NCI-H128 (cell line): Measurements from ENCODE around the gene CEP72.
"Not testable (repeated sequence)": the region's sequence is repeated elsewhere in the genome, so short reads cannot be mapped to it uniquely, and the experiment has no call there.

Experiments used
- DNase-seq: peaks from one replicate; lab custom pipeline; 2025; ENCODE audit not compliant: unreplicated experiment; lab: John Stamatoyannopoulos, UW

The CEP72 gene

GRCh38 chr5:595285-595875 lies 16.8 kb upstream of the CEP72 start:
- DNase-seq, result no peak

GRCh38 chr5:597871-598563 lies 14.1 kb upstream of the CEP72 start:
- no peak for DNase-seq

GRCh38 chr5:598564-598890 lies 13.6 kb upstream of the CEP72 start:
- DNase-seq, result no peak

- DNase-seq, result no peak
These were observed 11.1 kb upstream of the CEP72 start for GRCh38 chr5:600886-601541.

- no peak for DNase-seq
These were observed 10.2 kb upstream of the CEP72 start for GRCh38 chr5:601771-602465.

- DNase-seq, result no peak
These were observed 9.6 kb upstream of the CEP72 start for GRCh38 chr5:602466-603035.

- no peak for DNase-seq
These were observed 8.8 kb upstream of the CEP72 start for GRCh38 chr5:603081-603998.

- no peak for DNase-seq
These were observed 7.7 kb upstream of the CEP72 start for GRCh38 chr5:604391-604831.

GRCh38 chr5:605090-605489 lies 7.0 kb upstream of the CEP72 start:
- not testable (repeated sequence) for DNase-seq

- DNase-seq, result no peak
These were observed 6.1 kb upstream of the CEP72 start for GRCh38 chr5:606061-606460.

- no peak for DNase-seq
These were observed 5.4 kb upstream of the CEP72 start for GRCh38 chr5:606526-607399.

GRCh38 chr5:607541-608428 lies 4.4 kb upstream of the CEP72 start:
- DNase-seq, result no peak

GRCh38 chr5:608429-609370 lies 3.4 kb upstream of the CEP72 start:
- DNase-seq, result no peak

- no peak for DNase-seq
These were observed 2.6 kb upstream of the CEP72 start for GRCh38 chr5:609506-609905.

GRCh38 chr5:610011-610743 lies 2.0 kb upstream of the CEP72 start:
- no peak for DNase-seq

- no peak for DNase-seq
These were observed 1.1 kb upstream of the CEP72 start for GRCh38 chr5:610744-611730.
